GM12878 (cell line): Measurements from ENCODE around the gene TSKU. TPM values are rescaled to one million over a fixed set of nuclear protein-coding genes. Genes with fewer than 3 reads are reported as not detected.
"Not testable (repeated sequence)": the region's sequence is repeated elsewhere in the genome, so short reads cannot be mapped to it uniquely, and the experiment has no call there.

Experiments
- ATAC-seq: fragments of 200-7000 bp; cut with Tn5 transposase; 3 replicates; pipeline ENCODE4 v1.9.1; 2020; ENCODE audit warnings: mild to moderate bottlenecking, moderate library complexity
- BruUV-seq: library from RNA; stranded (reverse); fragments of 400-500 nt; replicated peaks from 2 replicates; lab custom pipeline; 2021; lab: Mats Ljungman, UMichigan
- CTCF ChIA-PET: fragments of 300-600 bp; sonication (Branson Sonifier 250); formaldehyde crosslinking; extraction: SDS; loops from one replicate; lab custom pipeline; 2021; ENCODE audit warnings: inconsistent platforms; lab: Yijun Ruan, JAX
- POLR2A ChIA-PET: fragments of 350-600 bp; formaldehyde crosslinking; extraction: SDS; loops from one replicate; lab custom pipeline; 2021; ENCODE audit warnings: inconsistent platforms; lab: Charles Lee
- RAD21 ChIA-PET: fragments of 300-600 bp; sonication (Branson Sonifier 250); formaldehyde crosslinking; loops from one replicate; lab custom pipeline; 2023; ENCODE audit warnings: antibody characterized with exemption; ENCODE audit not compliant: unreplicated experiment; lab: Charles Lee
- SMC1A ChIA-PET: fragments of 300-600 bp; sonication (Branson Sonifier 250); formaldehyde crosslinking; loops from one replicate; lab custom pipeline; 2023; ENCODE audit not compliant: unreplicated experiment, uncharacterized antibody; lab: Charles Lee
- DNase-seq: peaks from one replicate; pipeline ENCODE4 v3.0.0-alpha.2; 2011; ENCODE audit warnings: low read depth, low spot score
- FAIRE-seq: peaks from 3 replicates; lab custom pipeline; 2011; peaks lifted over from hg19 to GRCh38; lab: Jason Lieb, UNC
- H2AFZ ChIP-seq: 2 replicates; pipeline ENCODE4 v1.6.0; 2011; ENCODE audit warnings: low read depth, low read length, control low read depth; ENCODE audit not compliant: control insufficient read depth
- H3K27ac ChIP-seq: 2 replicates; pipeline ENCODE4 v1.5.1; 2011; ENCODE audit warnings: control low read depth; ENCODE audit not compliant: control insufficient read depth, insufficient read depth
- H3K27me3 ChIP-seq, 2 experiments: replicated peaks in 1 of 2; 2 replicates each; pipeline versions ENCODE4 v1.6.0 to v1.6.1; 2011; ENCODE audit warnings: low read length in 1 of 2; ENCODE audit not compliant: control insufficient read depth in 2 of 2, insufficient read depth in 2 of 2
- H3K36me3 ChIP-seq, 2 experiments: 2 replicates each; pipeline ENCODE4 v1.5.1; 2011; ENCODE audit warnings: low read length in 1 of 2; ENCODE audit not compliant: control insufficient read depth in 2 of 2, insufficient read depth in 2 of 2
- H3K4me1 ChIP-seq: 2 replicates; pipeline ENCODE4 v1.6.1; 2011; ENCODE audit warnings: mild to moderate bottlenecking, low read length, moderate library complexity, mixed read lengths; ENCODE audit not compliant: control insufficient read depth, insufficient read depth
- H3K4me2 ChIP-seq: 2 replicates; pipeline ENCODE4 v1.6.0; 2011; ENCODE audit warnings: control low read depth; ENCODE audit not compliant: control insufficient read depth, insufficient read depth
- H3K4me3 ChIP-seq: fragments of 200-600 bp; sonication (generic); 2 replicates; pipeline ENCODE4 v1.5.1; 2016
- H3K79me2 ChIP-seq: 2 replicates; pipeline ENCODE4 v1.6.0; 2011; ENCODE audit warnings: low read length; ENCODE audit not compliant: control insufficient read depth, insufficient read depth
- H3K9ac ChIP-seq: 2 replicates; pipeline ENCODE4 v1.8.0; 2011; ENCODE audit warnings: low read length, control low read depth, mixed read lengths; ENCODE audit not compliant: control insufficient read depth, insufficient read depth
- H3K9me3 ChIP-seq: replicated peaks from 3 replicates; pipeline ENCODE4 v1.5.1; 2011; ENCODE audit warnings: mild to moderate bottlenecking, low read length; ENCODE audit not compliant: control insufficient read depth, insufficient read depth
- H4K20me1 ChIP-seq: 2 replicates; pipeline ENCODE4 v1.6.0; 2011; ENCODE audit not compliant: control insufficient read depth, insufficient read depth
- SPI1 ChIP-seq: IDR thresholded peaks from 2 replicates; pipeline ENCODE4 v1.6.1; 2011; ENCODE audit warnings: low read depth, mild to moderate bottlenecking, low read length, moderate library complexity, borderline replicate concordance; ENCODE audit not compliant: insufficient read depth
- WGBS: methylation state at CpG from one replicate; pipeline ENCODE4 v1.1.6; 2016; ENCODE audit warnings: low lambda C conversion rate; ENCODE audit not compliant: insufficient replicate concordance, insufficient coverage; ENCODE audit errors: missing lambda C conversion rate; 5-methylcytosine and 5-hydroxymethylcytosine counted together
- in situ Hi-C: fragments of 300-500 bp; cut with MboI; formaldehyde crosslinking; loops from 9 replicates; pipeline ENCODE4 v1.14.3; 2018; ENCODE audit warnings: mixed read lengths
- intact Hi-C: fragments of 100-400 bp; cut with micrococcal nuclease; formaldehyde crosslinking; loops from one replicate; pipeline ENCODE4 v1.14.2; 2022; ENCODE audit not compliant: unreplicated experiment
- polyA plus RNA-seq, 11 experiments: library from polyadenylated mRNA; depleted of rRNA in 4 of 11; unstranded in 6 of 11; stranded (reverse) in 5 of 11; fragments of >200 nt; fragmentation: Nextera tagmentation in 4 of 11; fragmentation: Illumina TruSeq in 1 of 11; extraction: Ambion mirVana in 4 of 11; extraction: Trizol in 1 of 11; gene quantifications; 1 replicate in 1 of 11; 2 replicates in 10 of 11; pipeline versions ENCODE4 v1.2.1 to v1.2.3, GENCODE V29; 2011 to 2016; ENCODE audit warnings: inconsistent platforms in 2 of 11, missing spikeins in 2 of 11, low read depth in 1 of 11
- total RNA-seq, 4 experiments: library from RNA; depleted of rRNA in 3 of 4; stranded (reverse); fragments of >200 nt in 3 of 4; fragmentation: Illumina TruSeq in 1 of 4; extraction: Trizol in 1 of 4; gene quantifications; 2 replicates each; pipeline versions ENCODE4 v1.2.1 to v1.2.3, GENCODE V29; 2013 to 2021
- TF ChIP-seq, protein P1 (sequence below): fragments of 150-350 bp; IDR thresholded peaks from 2 replicates; pipeline ENCODE4 v1.6.1; 2014; ENCODE audit warnings: mild to moderate bottlenecking, low read depth, low read length

The TSKU gene
- total and polyA plus RNA-seq, 10 of the 15 experiments (the other 5 are each of a cell fraction or from before 2014, with no cell fraction given), result 0.04 to 1.5 (median 0.62) TPM

DNA sequence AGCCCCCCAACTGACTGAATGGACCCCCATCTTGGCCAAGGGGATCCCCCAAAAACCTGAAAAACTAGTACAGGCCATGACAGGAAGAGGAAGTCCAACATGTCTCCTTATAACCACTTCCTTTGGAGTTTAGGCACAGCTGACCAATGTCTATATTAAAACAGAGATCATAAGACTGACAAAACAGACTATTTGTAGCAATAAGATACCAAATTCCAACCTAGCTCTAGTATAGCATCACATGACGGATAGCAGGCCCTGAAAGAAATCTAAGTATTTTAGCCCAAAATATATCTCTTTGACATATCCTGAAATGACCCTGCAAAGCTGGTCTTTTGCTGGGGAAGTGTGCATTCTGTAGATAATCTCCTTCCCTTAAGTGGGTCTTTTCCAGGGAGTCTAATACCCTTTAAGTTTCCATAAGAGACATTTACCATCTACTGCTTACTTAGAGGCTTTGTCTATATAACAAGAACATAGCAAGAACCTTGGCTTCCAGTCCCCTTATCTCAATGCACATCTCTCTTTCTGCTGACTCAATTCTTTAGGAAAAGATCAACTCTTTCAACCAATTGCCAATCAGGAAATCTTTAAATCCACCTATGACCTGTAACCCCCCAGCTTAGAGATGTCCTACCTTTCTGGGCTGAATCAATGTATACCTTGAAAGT, 42.7 kb downstream of the TSKU start:
- Histone ChIP-seq H3K9me3 (no peaks in the 10 kb centered on the region; the same call in 2 of the 3 replicates), H3K9ac (no peak overlapping the region), H3K79me2 (no peaks in the 10 kb centered on the region), H3K4me3 (no peak overlapping the region), H3K27ac (no peak overlapping the region), H3K4me2 (no peak overlapping the region), H4K20me1 (no peaks in the 10 kb centered on the region), H3K36me3 (no peaks in the 10 kb centered on the region), H3K27me3 (no peaks in the 10 kb centered on the region), H3K4me1 (no peaks in the 10 kb centered on the region), H2AFZ (no peak overlapping the region)
- intact Hi-C loops (no loop called here), in situ Hi-C loops (no loop called here)
- BruUV-seq, result no TSS peak
- RAD21 ChIA-PET, result no interaction called here
- CTCF ChIA-PET, result interaction anchor here (1.1 to 1.4 kb wide), 2 partner anchors 64 to 93 kb away, joined by 3 to 4 read pairs; no protein-coding TSS in a partner anchor
- TF ChIP-seq, protein P1, sequence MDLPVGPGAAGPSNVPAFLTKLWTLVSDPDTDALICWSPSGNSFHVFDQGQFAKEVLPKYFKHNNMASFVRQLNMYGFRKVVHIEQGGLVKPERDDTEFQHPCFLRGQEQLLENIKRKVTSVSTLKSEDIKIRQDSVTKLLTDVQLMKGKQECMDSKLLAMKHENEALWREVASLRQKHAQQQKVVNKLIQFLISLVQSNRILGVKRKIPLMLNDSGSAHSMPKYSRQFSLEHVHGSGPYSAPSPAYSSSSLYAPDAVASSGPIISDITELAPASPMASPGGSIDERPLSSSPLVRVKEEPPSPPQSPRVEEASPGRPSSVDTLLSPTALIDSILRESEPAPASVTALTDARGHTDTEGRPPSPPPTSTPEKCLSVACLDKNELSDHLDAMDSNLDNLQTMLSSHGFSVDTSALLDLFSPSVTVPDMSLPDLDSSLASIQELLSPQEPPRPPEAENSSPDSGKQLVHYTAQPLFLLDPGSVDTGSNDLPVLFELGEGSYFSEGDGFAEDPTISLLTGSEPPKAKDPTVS, result no peak
- TF ChIP-seq SPI1, result peak; percentile 42; the same call in 1 of the 2 replicates
- ATAC-seq, result no peak
- SMC1A ChIA-PET, result interaction anchor here (1.3 kb wide), 1 partner anchor 9 kb away, joined by 3 read pairs; no protein-coding TSS in a partner anchor
- no peak for DNase-seq
- POLR2A ChIA-PET, result no interaction called here
- FAIRE-seq, result no peak
- 0% methylated on average over 1 of the region's 1 CpG for WGBS

DNA sequence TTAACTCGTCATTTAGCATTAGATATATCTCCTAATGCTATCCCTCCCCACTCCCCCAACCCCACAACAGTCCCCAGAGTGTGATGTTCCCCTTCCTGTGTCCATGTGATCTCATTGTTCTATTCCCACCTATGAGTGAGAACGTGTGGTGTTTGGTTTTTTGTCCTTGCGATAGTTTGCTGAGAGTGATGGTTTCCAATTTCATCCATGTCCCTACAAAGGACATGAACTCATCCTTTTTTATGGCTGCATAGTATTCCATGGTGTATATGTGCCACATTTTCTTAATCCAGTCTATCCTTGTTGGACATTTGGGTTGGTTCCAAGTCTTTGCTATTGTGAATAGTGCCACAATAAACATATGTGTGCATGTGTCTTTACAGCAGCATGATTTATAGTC, 43.4 kb downstream of the TSKU start:
- H3K9me3 ChIP-seq, H3K4me3 ChIP-seq, H3K27ac ChIP-seq, H3K4me1 ChIP-seq, BruUV-seq, H3K9ac ChIP-seq, H4K20me1 ChIP-seq, H2AFZ ChIP-seq, POLR2A ChIA-PET, ATAC-seq, RAD21 ChIA-PET, DNase-seq, H3K79me2 ChIP-seq, FAIRE-seq, intact Hi-C loops, in situ Hi-C loops, H3K27me3 ChIP-seq, H3K4me2 ChIP-seq, H3K36me3 ChIP-seq: not testable (repeated sequence)
- ChIA-PET CTCF (interaction anchor here (1.4 kb wide), 1 partner anchor 92 kb away, joined by 4 read pairs; no protein-coding TSS in a partner anchor), SMC1A (interaction anchor here (1.3 kb wide), 1 partner anchor 10 kb away, joined by 3 read pairs; no protein-coding TSS in a partner anchor)
- WGBS, result 55% methylated on average over 3 of the region's 3 CpGs

DNA sequence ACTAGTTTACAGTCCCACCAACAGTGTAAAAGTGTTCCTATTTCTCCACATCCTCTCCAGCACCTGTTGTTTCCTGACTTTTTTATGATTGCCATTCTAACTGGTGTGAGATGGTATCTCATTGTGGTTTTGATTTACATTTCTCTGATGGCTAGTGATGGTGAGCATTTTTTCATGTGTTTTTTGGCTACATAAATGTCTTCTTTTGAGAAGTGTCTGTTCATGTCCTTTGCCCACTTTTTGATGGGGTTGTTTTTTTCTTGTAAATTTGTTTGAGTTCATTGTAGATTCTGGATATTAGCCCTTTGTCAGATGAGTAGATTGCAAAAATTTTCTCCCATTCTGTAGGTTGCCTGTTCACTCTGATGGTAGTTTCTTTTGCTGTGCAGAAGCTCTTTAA, 43.8 kb downstream of the TSKU start:
- H3K9me3 ChIP-seq, H3K4me2 ChIP-seq, RAD21 ChIA-PET, BruUV-seq, in situ Hi-C loops, H3K27ac ChIP-seq, CTCF ChIA-PET, H3K27me3 ChIP-seq, intact Hi-C loops, POLR2A ChIA-PET, H3K4me3 ChIP-seq, SMC1A ChIA-PET, H3K4me1 ChIP-seq, H4K20me1 ChIP-seq, H2AFZ ChIP-seq, H3K9ac ChIP-seq, ATAC-seq, FAIRE-seq, DNase-seq, H3K79me2 ChIP-seq, H3K36me3 ChIP-seq: not testable (repeated sequence)
